AG04449 (cell line): Measurements from ENCODE around the gene ALOX15B.
A peak's percentile ranks its signal among the peaks of the same experiment; 100 is the strongest.

Experiments used
- CTCF ChIA-PET: fragments of 350-600 bp; formaldehyde crosslinking; extraction: SDS; loops from one replicate; lab custom pipeline; 2021; ENCODE audit warnings: antibody characterized with exemption; lab: Yijun Ruan, JAX
- POLR2A ChIA-PET: fragments of 400-600, 350-600 bp; formaldehyde crosslinking; extraction: SDS; loops from one replicate; lab custom pipeline; 2020; ENCODE audit warnings: antibody characterized with exemption, inconsistent platforms; lab: Yijun Ruan, JAX
- DNase-seq: peaks from one replicate; pipeline ENCODE4 v3.0.0-alpha.2; 2010; ENCODE audit warnings: low read depth, low spot score
- H3K4me3 ChIP-seq: 2 replicates; pipeline ENCODE4 v1.5.1; 2011; ENCODE audit warnings: low read depth, mild to moderate bottlenecking, control low read depth, low read length
- TF ChIP-seq, protein P1 (sequence below): IDR thresholded peaks from one replicate; pipeline ENCODE4 v1.5.1; 2011; ENCODE audit warnings: mild to moderate bottlenecking, moderate library complexity, low read length, control low read depth, inconsistent platforms; ENCODE audit not compliant: insufficient read depth; ENCODE audit errors: missing control alignments

Gene ALOX15B

DNA sequence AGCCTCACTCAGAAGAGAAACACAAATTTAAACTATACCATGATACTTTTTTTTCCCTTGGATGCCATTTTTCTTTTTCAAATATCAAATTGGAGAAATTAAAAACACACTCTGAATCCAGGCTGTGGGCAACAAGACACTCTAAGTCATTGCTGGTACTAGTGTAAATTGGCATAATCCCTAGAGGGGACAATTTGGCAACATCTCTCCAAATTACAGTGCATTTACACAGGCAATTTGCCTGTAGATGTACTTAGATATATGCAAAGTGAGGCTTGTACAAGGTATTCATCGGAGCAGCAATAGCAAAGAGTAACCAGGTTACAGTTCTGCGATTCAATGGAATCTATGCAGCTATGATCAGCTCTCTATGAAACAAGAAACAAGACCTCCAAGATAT is 43.1 kb upstream of the ALOX15B start:
- ChIA-PET POLR2A (no interaction called here), CTCF (interaction anchor here (0.8 to 3.5 kb wide), 5 partner anchors 14 to 63 kb away, joined by 3 to 13 read pairs (median 5); partner anchors contain the start of gene CNTROB)
- H3K4me3 ChIP-seq: no peak overlapping the region
- TF ChIP-seq, protein P1, sequence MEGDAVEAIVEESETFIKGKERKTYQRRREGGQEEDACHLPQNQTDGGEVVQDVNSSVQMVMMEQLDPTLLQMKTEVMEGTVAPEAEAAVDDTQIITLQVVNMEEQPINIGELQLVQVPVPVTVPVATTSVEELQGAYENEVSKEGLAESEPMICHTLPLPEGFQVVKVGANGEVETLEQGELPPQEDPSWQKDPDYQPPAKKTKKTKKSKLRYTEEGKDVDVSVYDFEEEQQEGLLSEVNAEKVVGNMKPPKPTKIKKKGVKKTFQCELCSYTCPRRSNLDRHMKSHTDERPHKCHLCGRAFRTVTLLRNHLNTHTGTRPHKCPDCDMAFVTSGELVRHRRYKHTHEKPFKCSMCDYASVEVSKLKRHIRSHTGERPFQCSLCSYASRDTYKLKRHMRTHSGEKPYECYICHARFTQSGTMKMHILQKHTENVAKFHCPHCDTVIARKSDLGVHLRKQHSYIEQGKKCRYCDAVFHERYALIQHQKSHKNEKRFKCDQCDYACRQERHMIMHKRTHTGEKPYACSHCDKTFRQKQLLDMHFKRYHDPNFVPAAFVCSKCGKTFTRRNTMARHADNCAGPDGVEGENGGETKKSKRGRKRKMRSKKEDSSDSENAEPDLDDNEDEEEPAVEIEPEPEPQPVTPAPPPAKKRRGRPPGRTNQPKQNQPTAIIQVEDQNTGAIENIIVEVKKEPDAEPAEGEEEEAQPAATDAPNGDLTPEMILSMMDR: no peak
- DNase-seq: no peak

DNA sequence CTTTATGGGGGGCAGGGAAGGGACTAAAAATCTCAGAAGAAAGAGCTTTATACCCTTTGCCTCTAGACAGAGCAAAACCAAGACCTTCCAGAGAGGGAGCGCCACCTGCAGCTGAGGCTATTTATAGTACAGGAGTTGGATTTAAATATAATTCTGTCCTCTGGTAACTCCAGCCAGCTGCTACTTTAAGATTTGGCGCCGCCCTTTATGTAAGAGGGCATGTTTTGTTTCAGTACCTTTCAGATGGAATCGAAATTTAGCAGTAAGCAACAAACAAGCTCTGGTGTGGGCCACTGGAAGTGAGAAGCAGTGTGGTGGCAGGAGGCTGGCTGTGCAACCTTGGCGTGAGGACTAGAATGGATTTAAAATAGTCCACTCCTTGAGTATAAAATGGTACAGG is 41.7 kb upstream of the ALOX15B start:
- POLR2A ChIA-PET: interaction anchor here (0.9 kb wide), 1 partner anchor 8 kb away, joined by 4 read pairs; no protein-coding TSS in a partner anchor
- H3K4me3 ChIP-seq: no peak overlapping the region
- TF ChIP-seq, protein P1: peak; percentile 29
- no peak for DNase-seq
- CTCF ChIA-PET: interaction anchor here (0.7 to 3.5 kb wide), 20 partner anchors 7 to 253 kb away, joined by 3 to 15 read pairs (median 4); no protein-coding TSS in a partner anchor

DNA sequence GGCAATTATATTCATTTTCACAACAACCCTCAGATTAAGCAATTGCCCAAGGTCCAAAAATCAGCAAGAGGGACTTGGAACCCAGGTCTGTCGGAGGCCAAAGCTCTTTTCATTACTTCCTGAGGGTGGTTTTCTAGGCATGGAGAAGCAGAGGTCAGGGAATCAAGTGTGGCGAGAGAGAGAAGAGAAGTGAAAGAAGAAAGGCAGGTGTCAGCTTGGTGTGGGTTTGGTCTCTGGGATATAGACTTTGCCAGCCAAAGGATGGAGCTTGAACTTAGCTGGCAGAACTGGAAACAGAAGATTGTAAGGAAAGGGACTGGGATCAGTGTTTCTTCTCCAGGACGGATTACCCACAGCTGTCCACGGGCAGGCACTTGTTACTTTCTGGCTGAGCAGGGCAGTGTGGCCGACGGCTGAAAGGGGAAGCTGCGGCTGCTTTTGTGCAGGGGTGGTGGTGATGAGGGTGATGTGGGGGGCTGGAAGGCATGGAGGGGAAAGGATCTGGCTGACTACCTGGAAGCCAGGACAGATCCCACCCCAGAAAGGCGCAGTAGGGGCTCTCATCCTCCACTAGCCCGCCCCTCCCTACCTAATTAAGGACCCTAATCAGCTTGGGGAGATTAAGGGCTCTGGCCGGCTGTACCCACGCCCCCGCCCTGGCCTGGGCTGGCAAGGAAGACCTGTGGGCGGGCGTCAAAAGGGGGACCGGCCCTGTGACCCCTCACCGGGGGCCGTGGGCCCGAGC is 36.7 kb upstream of the ALOX15B start, which contains the start of gene GUCY2D:
TSS of gene GUCY2D (plus strand) at position 640 of the 745 bp plus-strand sequence. CDS start 433 bp downstream, outside the sequence.
- TF ChIP-seq, protein P1: no peak
- no peak for DNase-seq
- ChIA-PET CTCF (interaction anchor here (0.7 to 5.3 kb wide), 10 partner anchors 11 to 140 kb away, joined by 3 to 109 read pairs (median 6); no protein-coding TSS in a partner anchor), POLR2A (no interaction called here)
- no peak within 1 kb of the TSS for H3K4me3 ChIP-seq

DNA sequence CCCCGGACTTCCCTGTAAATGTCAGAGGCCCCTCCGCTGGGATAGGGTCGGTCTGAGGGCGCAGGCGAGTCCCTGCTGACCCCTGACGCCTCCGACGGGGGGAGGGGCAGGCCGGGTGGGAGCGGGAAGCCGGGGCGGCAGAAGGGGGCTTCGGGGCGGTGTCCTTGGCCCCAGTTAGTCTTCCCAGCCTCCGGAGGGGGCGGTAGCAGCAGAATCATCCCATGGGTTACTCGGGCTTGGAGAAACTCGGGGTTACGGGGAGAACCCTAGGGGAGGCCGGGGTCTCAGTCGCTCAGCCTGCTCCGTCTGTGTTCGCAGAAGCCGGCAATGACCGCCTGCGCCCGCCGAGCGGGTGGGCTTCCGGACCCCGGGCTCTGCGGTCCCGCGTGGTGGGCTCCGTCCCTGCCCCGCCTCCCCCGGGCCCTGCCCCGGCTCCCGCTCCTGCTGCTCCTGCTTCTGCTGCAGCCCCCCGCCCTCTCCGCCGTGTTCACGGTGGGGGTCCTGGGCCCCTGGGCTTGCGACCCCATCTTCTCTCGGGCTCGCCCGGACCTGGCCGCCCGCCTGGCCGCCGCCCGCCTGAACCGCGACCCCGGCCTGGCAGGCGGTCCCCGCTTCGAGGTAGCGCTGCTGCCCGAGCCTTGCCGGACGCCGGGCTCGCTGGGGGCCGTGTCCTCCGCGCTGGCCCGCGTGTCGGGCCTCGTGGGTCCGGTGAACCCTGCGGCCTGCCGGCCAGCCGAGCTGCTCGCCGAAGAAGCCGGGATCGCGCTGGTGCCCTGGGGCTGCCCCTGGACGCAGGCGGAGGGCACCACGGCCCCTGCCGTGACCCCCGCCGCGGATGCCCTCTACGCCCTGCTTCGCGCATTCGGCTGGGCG is 35.9 kb upstream of the ALOX15B start:
- no peak overlapping the region for H3K4me3 ChIP-seq
- TF ChIP-seq, protein P1: no peak
- CTCF ChIA-PET: interaction anchor here (1.7 to 5.3 kb wide), 6 partner anchors 12 to 55 kb away, joined by 4 to 109 read pairs (median 10); no protein-coding TSS in a partner anchor
- no peak for DNase-seq
- POLR2A ChIA-PET: no interaction called here

DNA sequence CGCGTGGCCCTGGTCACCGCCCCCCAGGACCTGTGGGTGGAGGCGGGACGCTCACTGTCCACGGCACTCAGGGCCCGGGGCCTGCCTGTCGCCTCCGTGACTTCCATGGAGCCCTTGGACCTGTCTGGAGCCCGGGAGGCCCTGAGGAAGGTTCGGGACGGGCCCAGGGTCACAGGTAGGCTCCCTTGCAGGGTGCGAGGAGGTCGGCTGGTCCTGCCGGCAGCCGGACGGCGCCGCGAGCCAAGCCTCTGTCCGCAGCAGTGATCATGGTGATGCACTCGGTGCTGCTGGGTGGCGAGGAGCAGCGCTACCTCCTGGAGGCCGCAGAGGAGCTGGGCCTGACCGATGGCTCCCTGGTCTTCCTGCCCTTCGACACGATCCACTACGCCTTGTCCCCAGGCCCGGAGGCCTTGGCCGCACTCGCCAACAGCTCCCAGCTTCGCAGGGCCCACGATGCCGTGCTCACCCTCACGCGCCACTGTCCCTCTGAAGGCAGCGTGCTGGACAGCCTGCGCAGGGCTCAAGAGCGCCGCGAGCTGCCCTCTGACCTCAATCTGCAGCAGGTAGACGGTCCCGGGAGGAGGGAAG is 35.2 kb upstream of the ALOX15B start:
- no peak for DNase-seq
- TF ChIP-seq, protein P1: no peak
- POLR2A ChIA-PET: no interaction called here
- CTCF ChIA-PET: interaction anchor here (2.3 to 5.3 kb wide), 3 partner anchors 13 to 54 kb away, joined by 9 to 109 read pairs (median 10); no protein-coding TSS in a partner anchor
- no peak overlapping the region for H3K4me3 ChIP-seq
